GM21825 (cell line): ENCODE data around the gene ANTXR1.
"Not testable (repeated sequence)": the region's sequence is repeated elsewhere in the genome, so short reads cannot be mapped to it uniquely, and the experiment has no call there.

Experiments used
- ATAC-seq: cut with Tn5 transposase; IDR thresholded peaks from one replicate; pipeline ENCODE4 v1.9.1; 2021; ENCODE audit warnings: mild to moderate bottlenecking, moderate library complexity; ENCODE audit not compliant: unreplicated experiment

ANTXR1 gene

GRCh38 chr2:69223759-69224511 lies 211.0 kb downstream of the ANTXR1 start:
- ATAC-seq, result no peak

GRCh38 chr2:69224512-69224837 lies 211.5 kb downstream of the ANTXR1 start:
- no peak for ATAC-seq

GRCh38 chr2:69225933-69226332 lies 213.0 kb downstream of the ANTXR1 start:
- ATAC-seq, result no peak

- ATAC-seq, result no peak
These were observed 213.9 kb downstream of the ANTXR1 start for GRCh38 chr2:69226903-69227302.

- ATAC-seq, result no peak
These were observed 214.7 kb downstream of the ANTXR1 start for GRCh38 chr2:69227716-69228115.

GRCh38 chr2:69230946-69231345 lies 218.0 kb downstream of the ANTXR1 start:
- ATAC-seq, result not testable (repeated sequence)

GRCh38 chr2:69231612-69232277 lies 218.8 kb downstream of the ANTXR1 start:
- no peak for ATAC-seq

GRCh38 chr2:69235835-69236234 lies 222.9 kb downstream of the ANTXR1 start:
- not testable (repeated sequence) for ATAC-seq

- ATAC-seq, result no peak
These were observed 224.2 kb downstream of the ANTXR1 start for GRCh38 chr2:69237070-69237670.

GRCh38 chr2:69238449-69239031 lies 225.6 kb downstream of the ANTXR1 start:
- ATAC-seq, result no peak

GRCh38 chr2:69241093-69241492 lies 228.1 kb downstream of the ANTXR1 start:
- ATAC-seq, result no peak

GRCh38 chr2:69241664-69242514 lies 228.9 kb downstream of the ANTXR1 start:
- no peak for ATAC-seq

GRCh38 chr2:69242651-69243051 lies 229.7 kb downstream of the ANTXR1 start:
- ATAC-seq, result no peak

- ATAC-seq, result no peak
These were observed 230.7 kb downstream of the ANTXR1 start for GRCh38 chr2:69243652-69244051.

- no peak for ATAC-seq
These were observed 231.9 kb downstream of the ANTXR1 start for GRCh38 chr2:69244882-69245281.

- no peak for ATAC-seq
These were observed 234.6 kb downstream of the ANTXR1 start for GRCh38 chr2:69247583-69247982.

- no peak for ATAC-seq
These were observed 235.3 kb downstream of the ANTXR1 start for GRCh38 chr2:69248232-69248631.

GRCh38 chr2:69250981-69251380 lies 238.0 kb downstream of the ANTXR1 start:
- ATAC-seq, result no peak

GRCh38 chr2:69251943-69252342 lies 239.0 kb downstream of the ANTXR1 start:
- ATAC-seq, result no peak

- ATAC-seq, result no peak
These were observed 240.1 kb downstream of the ANTXR1 start for GRCh38 chr2:69253112-69253511.
